ENCODE results near the gene NYNRIN. TPM values are rescaled to one million over a fixed set of nuclear protein-coding genes. Genes with fewer than 3 reads are reported as not detected.
"Not testable (repeated sequence)": the region's sequence is repeated elsewhere in the genome, so short reads cannot be mapped to it uniquely, and the experiment has no call there.

Gene NYNRIN
- total RNA-seq, 1 donor from 2014 or later: 6.2 TPM

- peak overlapping the region; percentile 70 for H3K4me3 ChIP-seq (ENCODE audit: low read depth, low read length)
- no peak for DNase-seq (ENCODE audit: low read depth)
- no peak for TF ChIP-seq CTCF (conservative IDR thresholded peaks at IDR 0.05; ENCODE audit: low read depth, low read length)
Measured at GRCh38 chr14:24441904-24442239, 43.1 kb downstream of the NYNRIN start.

- peak within 1 kb of the TSS; percentile 70 for H3K4me3 ChIP-seq (ENCODE audit: low read depth, low read length)
- peak; percentile 3 for TF ChIP-seq CTCF (conservative IDR thresholded peaks at IDR 0.05; ENCODE audit: low read depth, low read length)
- DNase-seq (ENCODE audit: low read depth): peak; percentile 89
Measured at GRCh38 chr14:24442240-24443052, 43.6 kb downstream of the NYNRIN start, which contains the start of gene SDR39U1. Gene SDR39U1 (minus strand): TSS chr14:24442776. CDS start chr14:24442769, 7 bp downstream.

GRCh38 chr14:24443053-24443665, 44.4 kb downstream of the NYNRIN start:
- TF ChIP-seq CTCF (conservative IDR thresholded peaks at IDR 0.05; ENCODE audit: low read depth, low read length): no peak

GRCh38 chr14:24450828-24451227, 52.0 kb downstream of the NYNRIN start:
- DNase-seq (ENCODE audit: low read depth); H3K4me3 ChIP-seq (ENCODE audit: low read depth, low read length): not testable (repeated sequence)

More at GRCh38 chr14:24443053-24443665, 44.4 kb downstream of the NYNRIN start:
- DNase-seq (ENCODE audit: low read depth): no peak
- H3K4me3 ChIP-seq (ENCODE audit: low read depth, low read length): peak overlapping the region; percentile 70

GRCh38 chr14:24456980-24457379, 58.2 kb downstream of the NYNRIN start:
- no peak for DNase-seq (ENCODE audit: low read depth)
- TF ChIP-seq CTCF (conservative IDR thresholded peaks at IDR 0.05; ENCODE audit: low read depth, low read length): no peak

GRCh38 chr14:24458736-24459135, 59.9 kb downstream of the NYNRIN start:
- no peak for TF ChIP-seq CTCF (conservative IDR thresholded peaks at IDR 0.05; ENCODE audit: low read depth, low read length)
- DNase-seq (ENCODE audit: low read depth): no peak
- no peak overlapping the region for H3K4me3 ChIP-seq (ENCODE audit: low read depth, low read length)

More at GRCh38 chr14:24456980-24457379, 58.2 kb downstream of the NYNRIN start:
- H3K4me3 ChIP-seq (ENCODE audit: low read depth, low read length): no peak overlapping the region

- no peak overlapping the region for H3K4me3 ChIP-seq (ENCODE audit: low read depth, low read length)
- TF ChIP-seq CTCF (conservative IDR thresholded peaks at IDR 0.05; ENCODE audit: low read depth, low read length): no peak
- no peak for DNase-seq (ENCODE audit: low read depth)
Measured at GRCh38 chr14:24459331-24459730, 60.5 kb downstream of the NYNRIN start.
